Astrocyte (in vitro differentiated cells and primary cell): ENCODE measurements around the gene FSTL3. TPM values are rescaled to one million over a fixed set of nuclear protein-coding genes. Genes with fewer than 3 reads are reported as not detected.

ENCODE experiments used
- DNase-seq: peaks from one replicate; pipeline ENCODE4 v3.0.0-alpha.2; 2010; ENCODE audit warnings: low read depth
- FAIRE-seq: peaks from 2 replicates; lab custom pipeline; 2011; peaks lifted over from hg19 to GRCh38; lab: Jason Lieb, UNC
- H2AFZ ChIP-seq: 2 replicates; pipeline ENCODE4 v1.6.0; 2012; ENCODE audit warnings: low read depth, low read length, inconsistent platforms
- H3K27ac ChIP-seq: 2 replicates; pipeline ENCODE4 v1.5.1; 2011; ENCODE audit warnings: low read depth, low read length, inconsistent platforms
- H3K27me3 ChIP-seq: 2 replicates; pipeline ENCODE4 v1.6.0; 2011; ENCODE audit warnings: low read length, inconsistent platforms; ENCODE audit not compliant: insufficient read depth
- H3K36me3 ChIP-seq: 2 replicates; pipeline ENCODE4 v1.5.1; 2011; ENCODE audit warnings: low read length, inconsistent platforms; ENCODE audit not compliant: insufficient read depth
- H3K4me1 ChIP-seq: 2 replicates; pipeline ENCODE4 v1.5.1; 2011; ENCODE audit warnings: low read length, inconsistent platforms; ENCODE audit not compliant: insufficient read depth
- H3K4me2 ChIP-seq: 2 replicates; pipeline ENCODE4 v1.6.0; 2012; ENCODE audit warnings: low read length, inconsistent platforms
- H3K4me3 ChIP-seq: 2 replicates; pipeline ENCODE4 v1.5.1; 2011; ENCODE audit warnings: low read depth, mild to moderate bottlenecking, low read length, inconsistent platforms; ENCODE audit not compliant: insufficient read depth
- H3K79me2 ChIP-seq: 2 replicates; pipeline ENCODE4 v1.6.0; 2012; ENCODE audit warnings: mild to moderate bottlenecking, low read length, inconsistent platforms; ENCODE audit not compliant: insufficient read depth
- H3K9ac ChIP-seq: 2 replicates; pipeline ENCODE4 v1.6.0; 2012; ENCODE audit warnings: mild to moderate bottlenecking, low read length, inconsistent platforms
- H3K9me3 ChIP-seq: 2 replicates; pipeline ENCODE4 v1.5.1; 2012; ENCODE audit warnings: low read depth, mild to moderate bottlenecking, low read length, inconsistent platforms; ENCODE audit not compliant: insufficient read depth
- H4K20me1 ChIP-seq: 2 replicates; pipeline ENCODE4 v1.6.0; 2012; ENCODE audit warnings: low read length, inconsistent platforms; ENCODE audit not compliant: insufficient read depth
- H3K27ac Mint-ChIP-seq: one replicate; pipeline ENCODE4 v1.8.0; 2021; ENCODE audit warnings: mild to moderate bottlenecking, mixed read lengths; ENCODE audit not compliant: unreplicated experiment
- H3K27me3 Mint-ChIP-seq: one replicate; pipeline ENCODE4 v1.8.0; 2021; ENCODE audit warnings: low read depth, mixed read lengths; ENCODE audit not compliant: unreplicated experiment
- H3K36me3 Mint-ChIP-seq: one replicate; pipeline ENCODE4 v1.8.0; 2021; ENCODE audit warnings: low read depth, mixed read lengths; ENCODE audit not compliant: unreplicated experiment
- H3K4me1 Mint-ChIP-seq: one replicate; pipeline ENCODE4 v1.8.0; 2021; ENCODE audit warnings: low read depth, mixed read lengths; ENCODE audit not compliant: unreplicated experiment
- H3K4me3 Mint-ChIP-seq: one replicate; pipeline ENCODE4 v1.8.0; 2021; ENCODE audit warnings: mild to moderate bottlenecking, moderate library complexity, mixed read lengths; ENCODE audit not compliant: unreplicated experiment
- H3K9me3 Mint-ChIP-seq: one replicate; pipeline ENCODE4 v1.8.0; 2021; ENCODE audit warnings: mild to moderate bottlenecking, mixed read lengths; ENCODE audit not compliant: unreplicated experiment
- EZH2 ChIP-seq: IDR thresholded peaks from 2 replicates; pipeline ENCODE4 v1.6.1; 2012; ENCODE audit warnings: mild to moderate bottlenecking, low read length, inconsistent platforms; ENCODE audit not compliant: insufficient read depth
- total RNA-seq: library from RNA; stranded (reverse); gene quantifications from 2 replicates; pipeline ENCODE4 v1.2.1, GENCODE V29; 2021
- TF ChIP-seq, protein P1 (sequence below): IDR thresholded peaks from 2 replicates; pipeline ENCODE4 v1.5.1; 2011; ENCODE audit warnings: low read depth, mild to moderate bottlenecking, inconsistent platforms, low read length, moderate library complexity; ENCODE audit not compliant: insufficient read depth

FSTL3 gene
- total RNA-seq, 1 donor from 2014 or later, result 72.0 TPM

DNA sequence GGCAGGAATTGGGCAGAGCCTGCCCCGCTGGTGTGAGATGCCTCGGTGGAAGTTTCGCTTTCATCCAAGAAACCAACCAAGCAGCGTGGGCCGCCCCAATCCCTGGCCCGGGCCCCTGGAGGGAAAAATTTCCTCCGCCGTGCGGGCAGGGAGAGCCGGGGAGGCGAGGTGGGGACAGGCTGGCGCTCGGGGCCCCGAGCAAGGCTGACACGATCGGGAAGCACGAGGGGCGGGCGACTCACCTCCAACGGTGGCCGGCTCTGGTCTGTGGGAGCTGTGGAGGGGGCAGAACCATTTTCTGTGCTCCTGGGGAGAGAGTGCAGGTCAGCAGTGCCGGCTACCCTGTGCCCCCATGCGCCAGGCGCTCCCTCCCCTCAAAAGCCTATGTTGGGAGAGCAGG, 24.2 kb upstream of the FSTL3 start:
- peaks cover 48% of the 10 kb centered on the region for H4K20me1 ChIP-seq
- no peak overlapping the region for H3K27ac ChIP-seq
- no peak for FAIRE-seq
- H3K27ac Mint-ChIP-seq, result no peak overlapping the region
- H3K36me3 ChIP-seq, result peaks cover 4% of the 10 kb centered on the region
- H3K9me3 ChIP-seq, result no peaks in the 10 kb centered on the region
- H3K4me1 Mint-ChIP-seq, result peaks cover 5% of the 10 kb centered on the region
- no peaks in the 10 kb centered on the region for H3K27me3 ChIP-seq
- TF ChIP-seq, protein P1, sequence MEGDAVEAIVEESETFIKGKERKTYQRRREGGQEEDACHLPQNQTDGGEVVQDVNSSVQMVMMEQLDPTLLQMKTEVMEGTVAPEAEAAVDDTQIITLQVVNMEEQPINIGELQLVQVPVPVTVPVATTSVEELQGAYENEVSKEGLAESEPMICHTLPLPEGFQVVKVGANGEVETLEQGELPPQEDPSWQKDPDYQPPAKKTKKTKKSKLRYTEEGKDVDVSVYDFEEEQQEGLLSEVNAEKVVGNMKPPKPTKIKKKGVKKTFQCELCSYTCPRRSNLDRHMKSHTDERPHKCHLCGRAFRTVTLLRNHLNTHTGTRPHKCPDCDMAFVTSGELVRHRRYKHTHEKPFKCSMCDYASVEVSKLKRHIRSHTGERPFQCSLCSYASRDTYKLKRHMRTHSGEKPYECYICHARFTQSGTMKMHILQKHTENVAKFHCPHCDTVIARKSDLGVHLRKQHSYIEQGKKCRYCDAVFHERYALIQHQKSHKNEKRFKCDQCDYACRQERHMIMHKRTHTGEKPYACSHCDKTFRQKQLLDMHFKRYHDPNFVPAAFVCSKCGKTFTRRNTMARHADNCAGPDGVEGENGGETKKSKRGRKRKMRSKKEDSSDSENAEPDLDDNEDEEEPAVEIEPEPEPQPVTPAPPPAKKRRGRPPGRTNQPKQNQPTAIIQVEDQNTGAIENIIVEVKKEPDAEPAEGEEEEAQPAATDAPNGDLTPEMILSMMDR, result no peak
- TF ChIP-seq EZH2, result no peak
- H3K9me3 Mint-ChIP-seq, result no peaks in the 10 kb centered on the region
- no peak for DNase-seq
- no peak overlapping the region for H3K4me3 ChIP-seq
- H2AFZ ChIP-seq, result no peak overlapping the region
- H3K36me3 Mint-ChIP-seq, result no peaks in the 10 kb centered on the region
- no peak overlapping the region for H3K9ac ChIP-seq
- no peak overlapping the region for H3K4me3 Mint-ChIP-seq
- H3K4me1 ChIP-seq, result no peaks in the 10 kb centered on the region
- no peaks in the 10 kb centered on the region for H3K27me3 Mint-ChIP-seq
- no peak overlapping the region for H3K4me2 ChIP-seq
- peaks cover 58% of the 10 kb centered on the region for H3K79me2 ChIP-seq

DNA sequence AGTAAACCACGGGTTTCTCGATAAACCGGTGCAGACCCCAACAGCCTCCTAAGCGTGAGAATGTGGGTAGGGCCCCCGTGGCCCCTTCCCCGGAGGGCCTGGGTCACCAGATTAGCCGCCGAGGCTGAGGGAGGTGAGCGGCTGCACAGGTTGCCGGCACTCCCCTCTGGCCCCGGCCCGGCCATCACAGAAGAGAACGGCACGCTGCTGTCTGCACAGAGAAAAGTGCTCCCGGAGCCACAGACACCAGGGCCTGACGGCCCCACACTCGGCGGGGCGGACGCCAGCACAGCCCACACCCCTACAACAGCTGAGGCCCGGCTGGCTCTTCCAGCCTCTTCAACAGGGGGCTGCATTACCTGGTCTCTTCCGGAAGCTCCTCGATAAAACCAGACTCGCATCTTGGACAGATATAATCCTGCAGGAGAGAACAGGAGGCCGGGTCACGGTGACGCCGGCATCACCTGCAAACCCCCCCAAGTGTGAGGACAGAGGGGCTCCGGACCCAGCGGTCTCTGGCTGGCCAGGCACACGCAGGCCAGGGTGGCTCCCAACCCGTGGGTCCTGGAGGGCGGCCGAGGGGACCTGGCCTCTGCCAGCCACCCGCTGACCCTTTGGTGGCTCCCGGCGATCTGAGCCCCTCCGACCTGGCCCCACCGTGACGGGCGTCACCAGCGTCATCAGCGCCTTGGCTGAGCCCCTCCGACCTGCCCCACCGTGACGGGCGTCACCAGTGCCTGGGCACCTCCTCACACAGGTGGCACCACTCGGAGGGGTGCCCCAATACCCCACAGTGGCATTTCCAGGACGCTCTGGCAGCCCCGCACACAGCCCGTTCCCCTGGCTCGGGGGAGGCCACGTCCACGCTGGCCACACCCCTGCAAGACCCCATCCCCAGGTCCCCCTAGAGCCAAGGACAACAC, 23.5 kb upstream of the FSTL3 start:
- Histone ChIP-seq H4K20me1 (peaks cover 55% of the 10 kb centered on the region), H3K79me2 (peaks cover 65% of the 10 kb centered on the region), H3K36me3 (peaks cover 4% of the 10 kb centered on the region), H3K27me3 (no peaks in the 10 kb centered on the region), H3K4me3 (no peak overlapping the region), H3K4me1 (no peaks in the 10 kb centered on the region), H2AFZ (no peak overlapping the region), H3K4me2 (no peak overlapping the region), H3K9me3 (no peaks in the 10 kb centered on the region), H3K9ac (no peak overlapping the region), H3K27ac (no peak overlapping the region)
- TF ChIP-seq, protein P1, result no peak
- no peak for TF ChIP-seq EZH2
- no peak overlapping the region for H3K4me3 Mint-ChIP-seq
- no peak for FAIRE-seq
- H3K4me1 Mint-ChIP-seq, result peaks cover 5% of the 10 kb centered on the region
- no peak overlapping the region for H3K27ac Mint-ChIP-seq
- H3K36me3 Mint-ChIP-seq, result no peaks in the 10 kb centered on the region
- no peaks in the 10 kb centered on the region for H3K9me3 Mint-ChIP-seq
- DNase-seq, result no peak
- H3K27me3 Mint-ChIP-seq, result no peaks in the 10 kb centered on the region

DNA sequence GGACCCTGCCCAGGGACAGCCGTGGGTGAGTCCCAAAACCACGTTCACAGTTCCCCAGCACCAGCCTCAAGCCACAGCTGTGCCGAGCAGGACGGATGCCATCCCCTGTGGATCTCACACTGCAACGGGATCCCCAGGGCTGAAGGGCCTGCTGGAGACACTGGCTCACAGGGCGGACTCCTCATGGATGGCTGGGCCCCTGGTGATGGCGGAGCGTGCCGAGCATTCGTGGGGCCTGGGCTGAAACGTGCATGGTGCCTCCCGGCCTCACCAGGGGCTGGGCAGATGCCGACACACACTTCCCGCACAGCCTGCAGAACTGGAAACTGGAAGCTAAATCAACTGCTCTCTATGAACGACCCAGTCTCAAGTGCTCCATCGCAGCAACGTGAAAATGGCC, 22.8 kb upstream of the FSTL3 start:
- H3K4me1 Mint-ChIP-seq, result peaks cover 5% of the 10 kb centered on the region
- no peaks in the 10 kb centered on the region for H3K9me3 ChIP-seq
- H3K36me3 ChIP-seq, result peaks cover 4% of the 10 kb centered on the region
- no peak overlapping the region for H3K4me3 ChIP-seq
- DNase-seq (no peak), FAIRE-seq (no peak)
- H3K9me3 Mint-ChIP-seq, result no peaks in the 10 kb centered on the region
- no peak overlapping the region for H3K27ac Mint-ChIP-seq
- no peak overlapping the region for H3K4me2 ChIP-seq
- TF ChIP-seq, protein P1, result no peak
- no peak for TF ChIP-seq EZH2
- H3K9ac ChIP-seq, result no peak overlapping the region
- no peaks in the 10 kb centered on the region for H3K4me1 ChIP-seq
- no peak overlapping the region for H3K4me3 Mint-ChIP-seq
- no peak overlapping the region for H3K27ac ChIP-seq
- H4K20me1 ChIP-seq, result peaks cover 62% of the 10 kb centered on the region
- H3K36me3 Mint-ChIP-seq, result no peaks in the 10 kb centered on the region
- peaks cover 72% of the 10 kb centered on the region for H3K79me2 ChIP-seq
- H3K27me3 Mint-ChIP-seq, result no peaks in the 10 kb centered on the region
- H3K27me3 ChIP-seq, result no peaks in the 10 kb centered on the region
- no peak overlapping the region for H2AFZ ChIP-seq
